GM19467 (cell line): Measurements from ENCODE around the gene GNPNAT1.
A peak's percentile ranks its signal among the peaks of the same experiment; 100 is the strongest.
"Not testable (repeated sequence)": the region's sequence is repeated elsewhere in the genome, so short reads cannot be mapped to it uniquely, and the experiment has no call there.

ENCODE experiments used
- ATAC-seq: cut with Tn5 transposase; IDR thresholded peaks from one replicate; pipeline ENCODE4 v1.9.1; 2021; ENCODE audit warnings: mild to moderate bottlenecking, moderate library complexity; ENCODE audit not compliant: unreplicated experiment

Gene GNPNAT1

DNA sequence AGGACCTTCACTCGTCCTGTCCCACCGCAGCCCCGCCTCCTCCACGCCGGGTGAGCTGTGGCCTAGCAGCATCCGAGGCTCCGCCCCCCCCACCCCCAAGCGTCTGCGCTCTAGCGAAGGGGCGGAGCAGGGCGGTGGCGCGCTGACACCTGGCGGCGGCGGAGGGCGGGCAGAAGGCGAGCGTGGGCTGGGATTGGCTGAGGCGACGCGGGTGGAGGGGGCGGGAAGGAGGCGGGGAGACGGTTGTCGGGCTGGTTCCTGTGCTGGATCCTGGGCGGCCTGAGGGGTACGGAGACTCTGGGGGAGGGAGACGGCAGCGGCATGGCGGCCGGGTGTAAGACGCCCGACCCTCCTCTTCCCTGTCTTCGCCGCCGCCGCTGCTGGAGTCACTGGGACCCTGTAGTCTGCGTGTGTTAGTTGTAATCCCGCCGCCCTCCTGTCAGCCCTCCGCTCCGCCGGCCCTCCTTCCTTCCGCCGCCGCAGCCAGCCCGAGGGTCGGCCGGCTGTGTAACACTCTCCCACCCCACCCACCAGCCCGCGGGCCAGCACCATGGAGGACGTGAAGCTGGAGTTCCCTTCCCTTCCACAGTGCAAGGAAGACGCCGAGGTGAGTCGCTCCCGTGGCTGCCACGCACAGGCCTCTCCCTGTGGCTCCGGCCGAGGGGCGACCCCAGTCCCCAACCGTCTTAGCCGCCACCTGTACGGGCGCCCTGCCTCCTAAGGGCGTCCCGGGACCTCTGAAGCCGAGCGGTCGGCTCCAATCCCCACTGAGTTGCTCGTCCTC is 61.3 kb downstream of the GNPNAT1 start, which contains the start of gene STYX:
Gene STYX (plus strand): TSS at position 242 of the 784 bp plus-strand sequence. CDS start 309 bp downstream, at position 551.
- peak; percentile 91 for ATAC-seq

DNA sequence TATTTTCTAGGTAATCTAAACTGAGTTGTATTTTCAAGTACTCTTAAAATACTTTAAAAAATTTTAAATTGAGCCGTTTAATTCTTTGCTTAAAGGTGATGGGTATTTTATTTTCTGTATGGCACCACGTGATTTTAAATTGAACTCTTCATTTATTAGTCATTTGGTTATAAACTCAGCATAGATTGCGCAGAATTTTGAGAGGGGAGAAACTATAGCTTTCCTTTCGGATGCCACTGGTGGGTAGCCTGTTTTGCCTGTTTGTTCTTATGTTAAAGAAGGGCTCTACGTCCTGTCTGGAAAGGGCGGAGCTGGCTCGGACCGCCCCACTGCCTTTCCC is 61.9 kb downstream of the GNPNAT1 start:
- ATAC-seq, result no peak

GRCh38 chr14:52729035-52729434 is 62.4 kb downstream of the GNPNAT1 start:
- not testable (repeated sequence) for ATAC-seq

DNA sequence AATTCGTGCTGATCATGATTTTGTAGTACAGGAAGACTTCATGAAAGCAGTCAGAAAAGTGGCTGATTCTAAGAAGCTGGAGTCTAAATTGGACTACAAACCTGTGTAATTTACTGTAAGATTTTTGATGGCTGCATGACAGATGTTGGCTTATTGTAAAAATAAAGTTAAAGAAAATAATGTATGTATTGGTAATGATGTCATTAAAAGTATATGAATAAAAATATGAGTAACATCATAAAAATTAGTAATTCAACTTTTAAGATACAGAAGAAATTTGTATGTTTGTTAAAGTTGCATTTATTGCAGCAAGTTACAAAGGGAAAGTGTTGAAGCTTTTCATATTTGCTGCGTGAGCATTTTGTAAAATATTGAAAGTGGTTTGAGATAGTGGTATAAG is 63.9 kb downstream of the GNPNAT1 start:
- not testable (repeated sequence) for ATAC-seq
